ENCODE measurements around the gene NMNAT1.

The NMNAT1 gene
- total RNA-seq, result 3.1 to 5.2 (median 3.6) reads per million in 3 donors

DNA sequence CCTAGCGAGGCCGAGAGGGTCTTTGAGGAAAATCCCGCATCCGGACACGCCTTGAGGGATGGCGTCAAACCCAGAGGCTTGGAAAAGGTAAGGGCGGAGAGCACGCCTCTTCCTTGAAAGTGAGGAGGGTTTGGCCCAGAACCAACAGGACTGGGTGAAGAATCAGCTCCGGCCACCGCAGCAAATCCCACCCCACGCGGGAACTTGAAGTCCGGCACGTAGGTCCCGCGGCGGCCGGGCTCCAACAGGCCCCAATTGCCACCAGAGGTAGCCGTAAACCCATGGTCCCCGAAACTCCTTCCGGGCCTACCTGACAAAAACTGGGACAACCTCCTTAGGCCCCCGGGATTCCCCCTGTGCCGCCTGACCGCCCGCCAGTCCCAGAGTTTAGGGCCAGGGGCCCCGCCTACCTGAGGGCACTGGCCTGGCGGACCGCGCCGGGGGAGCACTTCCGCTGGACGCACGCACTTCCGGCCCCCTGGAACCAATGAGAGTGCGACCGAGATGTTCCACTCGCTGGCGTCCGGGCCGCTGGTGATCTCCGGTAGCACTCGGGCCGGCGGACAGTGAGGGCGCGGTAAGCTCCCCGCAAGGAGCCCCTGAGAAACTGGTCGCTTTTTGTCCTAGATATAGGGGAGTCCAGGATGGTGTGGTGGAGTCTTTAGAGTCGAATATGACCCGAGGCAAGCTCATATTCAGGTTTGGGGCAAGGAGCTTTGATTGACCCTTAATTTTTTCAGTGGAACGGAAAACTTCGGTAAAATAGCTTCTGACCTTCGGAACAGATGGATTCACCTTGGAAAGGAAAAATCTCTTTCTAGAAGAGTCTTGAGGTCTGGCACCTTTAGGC is at the start of gene NMNAT1, which contains the start of gene LZIC:
Gene NMNAT1, plus strand, starts transcription at position 537 of the 850 bp plus-strand sequence. CDS start 28,599 bp downstream, outside the sequence.
Gene LZIC, minus strand, starts transcription at position 453 of the 850 bp plus-strand sequence. CDS start 6,772 bp downstream, outside the sequence.
- peak; percentile 77 to 83 (median 79) for DNase-seq
- H3K4me3 ChIP-seq (ENCODE audit: insufficient read depth, low read depth, low read length, poor library complexity, severe bottlenecking), result peak within 1 kb of the TSS; percentile 77
- peak within 1 kb of the TSS; percentile 88 for H3K27ac ChIP-seq (ENCODE audit: insufficient read depth, low read length, poor library complexity, severe bottlenecking)
- H3K4me1 ChIP-seq (ENCODE audit: control insufficient read depth, insufficient read depth, low read length, poor library complexity, severe bottlenecking), result peaks cover 11% of the 10 kb centered on the region
- H3K27me3 ChIP-seq (replicated peaks; ENCODE audit: control insufficient read depth, insufficient read depth, low read length, poor library complexity, severe bottlenecking), result no peaks in the 10 kb centered on the region
- no peaks in the 10 kb centered on the region for H3K9me3 ChIP-seq (ENCODE audit: control insufficient read depth, low read length)
- no peaks in the 10 kb centered on the region for H3K36me3 ChIP-seq (ENCODE audit: control insufficient read depth, insufficient read depth, low read length)

DNA sequence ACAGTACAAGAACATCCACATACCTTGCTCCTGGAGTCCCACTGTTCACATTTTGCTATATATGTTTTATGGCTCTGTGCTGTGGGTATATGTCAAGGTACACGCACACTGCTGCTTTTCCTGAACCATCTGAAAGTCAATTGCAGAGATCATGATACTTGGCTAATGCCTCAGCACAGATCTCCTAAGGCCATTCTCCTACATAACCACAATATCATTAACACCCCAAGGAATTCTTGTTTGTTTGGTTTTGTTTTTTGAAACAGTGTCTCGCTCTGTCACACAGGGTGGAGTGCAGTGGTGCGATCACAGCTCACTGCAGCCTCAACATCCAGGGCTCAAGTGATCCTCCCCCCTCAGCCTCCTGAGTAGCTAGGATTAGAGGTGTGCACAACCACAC is 49.2 kb upstream of the NMNAT1 start:
- Histone ChIP-seq H3K4me3 (ENCODE audit: insufficient read depth, low read depth, low read length, poor library complexity, severe bottlenecking) (no peak overlapping the region), H3K36me3 (ENCODE audit: control insufficient read depth, insufficient read depth, low read length) (no peaks in the 10 kb centered on the region), H3K27me3 (replicated peaks; ENCODE audit: control insufficient read depth, insufficient read depth, low read length, poor library complexity, severe bottlenecking) (no peaks in the 10 kb centered on the region), H3K27ac (ENCODE audit: insufficient read depth, low read length, poor library complexity, severe bottlenecking) (no peak overlapping the region), H3K4me1 (ENCODE audit: control insufficient read depth, insufficient read depth, low read length, poor library complexity, severe bottlenecking) (no peaks in the 10 kb centered on the region), H3K9me3 (ENCODE audit: control insufficient read depth, low read length) (no peaks in the 10 kb centered on the region)
- DNase-seq, result no peak

DNA sequence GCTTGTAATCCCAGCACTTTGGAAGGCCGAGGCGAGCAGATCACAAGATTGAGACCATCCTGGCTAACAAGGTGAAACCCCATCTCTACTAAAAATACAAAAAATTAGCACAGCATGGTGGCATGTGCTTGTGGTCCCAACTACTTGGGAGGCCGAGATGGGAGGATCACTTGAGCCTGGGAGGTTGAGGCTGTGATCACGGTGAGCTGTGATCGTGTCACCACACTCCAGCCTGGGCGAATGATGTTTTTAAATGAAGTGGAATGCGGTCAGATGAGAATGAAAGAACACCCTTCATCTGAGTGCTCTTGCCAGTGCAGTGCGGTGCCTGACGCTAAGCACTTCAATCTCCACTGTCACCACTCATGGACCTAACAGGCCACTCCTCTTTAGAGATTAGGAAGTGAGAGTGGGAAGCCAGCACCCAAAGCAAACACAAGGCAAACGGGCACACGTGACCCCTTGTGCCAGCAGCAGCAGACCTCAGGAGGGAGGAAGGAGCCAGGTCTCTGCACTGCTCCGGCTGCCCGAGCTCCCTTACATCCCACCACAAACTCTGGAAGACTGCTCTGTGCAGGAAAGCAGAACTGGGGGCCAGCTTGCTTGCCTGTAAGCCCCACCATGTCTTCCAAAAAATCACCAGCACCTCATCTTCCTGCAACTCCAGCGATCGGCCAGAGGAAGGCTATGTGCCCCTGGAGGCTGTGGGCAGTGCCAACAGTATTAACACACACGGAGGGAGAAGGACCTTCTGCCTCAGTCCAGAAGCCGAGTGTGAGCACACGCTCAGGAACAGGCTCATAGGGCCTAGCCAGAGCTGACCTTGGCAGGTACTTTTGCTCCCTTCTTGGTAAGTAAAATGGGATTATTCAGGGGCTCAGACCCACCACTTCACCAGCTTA is 42.9 kb upstream of the NMNAT1 start:
- no peak for DNase-seq
- H3K27ac ChIP-seq (ENCODE audit: insufficient read depth, low read length, poor library complexity, severe bottlenecking), result no peak overlapping the region
- H3K4me3 ChIP-seq (ENCODE audit: insufficient read depth, low read depth, low read length, poor library complexity, severe bottlenecking), result no peak overlapping the region
- no peaks in the 10 kb centered on the region for H3K36me3 ChIP-seq (ENCODE audit: control insufficient read depth, insufficient read depth, low read length)
- no peaks in the 10 kb centered on the region for H3K9me3 ChIP-seq (ENCODE audit: control insufficient read depth, low read length)
- H3K4me1 ChIP-seq (ENCODE audit: control insufficient read depth, insufficient read depth, low read length, poor library complexity, severe bottlenecking), result no peaks in the 10 kb centered on the region
- H3K27me3 ChIP-seq (replicated peaks; ENCODE audit: control insufficient read depth, insufficient read depth, low read length, poor library complexity, severe bottlenecking), result no peaks in the 10 kb centered on the region

DNA sequence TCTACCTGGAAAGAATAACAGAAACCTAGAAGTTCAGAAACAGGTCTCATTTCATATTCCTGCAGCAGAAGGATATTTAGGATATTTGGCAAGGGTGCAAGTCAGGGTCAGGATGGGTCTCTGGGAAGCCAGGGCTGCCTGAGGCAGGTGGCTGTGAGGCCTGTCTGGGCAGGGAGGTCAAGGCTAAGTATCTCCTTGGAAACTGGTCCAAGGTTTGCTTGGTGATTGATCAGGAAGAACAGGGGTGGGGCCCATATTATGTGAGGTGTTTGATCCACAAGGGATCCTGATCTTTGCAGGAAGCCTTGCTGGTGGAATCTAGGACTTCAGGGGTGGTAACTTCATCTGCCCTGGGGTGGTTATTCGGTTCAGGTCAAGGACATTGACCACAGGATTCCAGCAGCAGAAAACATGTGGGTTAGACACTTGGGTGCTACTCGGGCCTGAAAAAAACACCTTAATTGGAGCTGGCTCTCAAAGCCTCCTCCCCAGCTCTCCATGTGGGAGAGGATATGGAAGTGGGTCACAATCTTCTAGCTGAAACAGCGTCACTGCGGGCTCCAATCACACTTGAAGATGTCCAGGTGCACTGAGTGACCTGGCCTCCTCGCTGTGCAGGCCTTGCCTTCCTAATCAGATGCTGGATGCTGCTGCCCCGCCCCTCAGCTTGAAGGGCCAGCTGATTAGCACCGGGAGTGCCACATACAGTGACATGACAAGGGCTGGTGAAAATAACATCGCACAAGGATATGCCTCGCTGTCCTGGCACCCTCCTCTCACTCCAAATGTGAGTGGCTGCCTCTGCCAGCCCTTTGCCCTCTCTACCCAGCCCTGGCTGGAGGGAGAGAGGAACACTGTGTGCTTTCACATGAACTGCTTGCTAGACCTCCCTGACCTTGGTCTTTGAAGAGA is 41.9 kb upstream of the NMNAT1 start:
- Histone ChIP-seq H3K4me3 (ENCODE audit: insufficient read depth, low read depth, low read length, poor library complexity, severe bottlenecking) (no peak overlapping the region), H3K27me3 (replicated peaks; ENCODE audit: control insufficient read depth, insufficient read depth, low read length, poor library complexity, severe bottlenecking) (no peaks in the 10 kb centered on the region), H3K9me3 (ENCODE audit: control insufficient read depth, low read length) (no peaks in the 10 kb centered on the region), H3K4me1 (ENCODE audit: control insufficient read depth, insufficient read depth, low read length, poor library complexity, severe bottlenecking) (no peaks in the 10 kb centered on the region), H3K36me3 (ENCODE audit: control insufficient read depth, insufficient read depth, low read length) (no peaks in the 10 kb centered on the region), H3K27ac (ENCODE audit: insufficient read depth, low read length, poor library complexity, severe bottlenecking) (no peak overlapping the region)
- no peak for DNase-seq

GRCh38 chr1:9902060-9902452 is 41.2 kb upstream of the NMNAT1 start:
- H3K4me1 ChIP-seq (ENCODE audit: control insufficient read depth, insufficient read depth, low read length, poor library complexity, severe bottlenecking), result no peaks in the 10 kb centered on the region
- no peak overlapping the region for H3K27ac ChIP-seq (ENCODE audit: insufficient read depth, low read length, poor library complexity, severe bottlenecking)
- no peaks in the 10 kb centered on the region for H3K27me3 ChIP-seq (replicated peaks; ENCODE audit: control insufficient read depth, insufficient read depth, low read length, poor library complexity, severe bottlenecking)
- no peaks in the 10 kb centered on the region for H3K9me3 ChIP-seq (ENCODE audit: control insufficient read depth, low read length)
- no peaks in the 10 kb centered on the region for H3K36me3 ChIP-seq (ENCODE audit: control insufficient read depth, insufficient read depth, low read length)
- no peak overlapping the region for H3K4me3 ChIP-seq (ENCODE audit: insufficient read depth, low read depth, low read length, poor library complexity, severe bottlenecking)
- DNase-seq, result no peak

DNA sequence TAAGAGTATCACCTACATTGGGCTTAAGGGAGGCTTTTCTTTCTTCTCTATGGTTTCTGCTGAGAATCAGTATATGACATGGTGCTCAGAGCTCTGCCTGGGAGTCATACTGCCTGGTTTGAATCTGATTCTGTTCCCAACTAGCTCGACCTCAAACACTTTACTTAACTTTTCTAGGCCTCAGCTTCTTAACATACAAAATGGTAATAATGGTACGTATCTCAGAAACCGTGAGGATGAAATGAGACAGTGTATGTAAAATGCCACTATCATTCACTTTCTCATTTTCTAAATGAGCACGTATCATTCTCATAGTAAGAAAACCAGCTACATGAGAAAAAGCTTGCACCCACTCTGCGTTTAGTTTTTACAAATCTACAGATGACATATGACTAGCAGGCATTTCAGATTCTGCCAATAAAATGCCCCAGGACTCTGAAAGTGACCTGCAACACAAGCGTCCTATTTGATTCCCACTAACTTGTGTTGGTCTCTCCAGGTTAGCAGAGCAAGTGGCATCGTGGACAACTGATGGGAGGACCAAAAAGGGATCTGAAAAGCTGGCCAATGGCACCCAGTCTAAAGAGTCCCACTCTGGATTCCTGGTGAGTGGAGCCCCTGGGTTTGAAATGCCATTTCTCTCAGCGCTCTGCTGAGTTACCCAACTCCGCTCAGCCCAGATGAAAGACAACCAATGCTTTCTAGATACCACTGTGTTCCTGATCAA is 39.3 kb upstream of the NMNAT1 start:
- Histone ChIP-seq H3K4me1 (ENCODE audit: control insufficient read depth, insufficient read depth, low read length, poor library complexity, severe bottlenecking) (peaks cover 4% of the 10 kb centered on the region), H3K9me3 (ENCODE audit: control insufficient read depth, low read length) (no peaks in the 10 kb centered on the region), H3K36me3 (ENCODE audit: control insufficient read depth, insufficient read depth, low read length) (no peaks in the 10 kb centered on the region), H3K27me3 (replicated peaks; ENCODE audit: control insufficient read depth, insufficient read depth, low read length, poor library complexity, severe bottlenecking) (no peaks in the 10 kb centered on the region), H3K27ac (ENCODE audit: insufficient read depth, low read length, poor library complexity, severe bottlenecking) (no peak overlapping the region), H3K4me3 (ENCODE audit: insufficient read depth, low read depth, low read length, poor library complexity, severe bottlenecking) (no peak overlapping the region)
- DNase-seq, result no peak

- no peak for DNase-seq
- Histone ChIP-seq H3K4me1 (ENCODE audit: control insufficient read depth, insufficient read depth, low read length, poor library complexity, severe bottlenecking) (peaks cover 10% of the 10 kb centered on the region), H3K27ac (ENCODE audit: insufficient read depth, low read length, poor library complexity, severe bottlenecking) (no peak overlapping the region), H3K4me3 (ENCODE audit: insufficient read depth, low read depth, low read length, poor library complexity, severe bottlenecking) (no peak overlapping the region), H3K27me3 (replicated peaks; ENCODE audit: control insufficient read depth, insufficient read depth, low read length, poor library complexity, severe bottlenecking) (no peaks in the 10 kb centered on the region), H3K36me3 (ENCODE audit: control insufficient read depth, insufficient read depth, low read length) (no peaks in the 10 kb centered on the region), H3K9me3 (ENCODE audit: control insufficient read depth, low read length) (no peaks in the 10 kb centered on the region)
These were observed 38.7 kb upstream of the NMNAT1 start for GRCh38 chr1:9904596-9904995.

- DNase-seq, result no peak
- H3K36me3 ChIP-seq (ENCODE audit: control insufficient read depth, insufficient read depth, low read length), result no peaks in the 10 kb centered on the region
- H3K9me3 ChIP-seq (ENCODE audit: control insufficient read depth, low read length), result no peaks in the 10 kb centered on the region
- H3K27ac ChIP-seq (ENCODE audit: insufficient read depth, low read length, poor library complexity, severe bottlenecking), result no peak overlapping the region
- no peak overlapping the region for H3K4me3 ChIP-seq (ENCODE audit: insufficient read depth, low read depth, low read length, poor library complexity, severe bottlenecking)
- H3K27me3 ChIP-seq (replicated peaks; ENCODE audit: control insufficient read depth, insufficient read depth, low read length, poor library complexity, severe bottlenecking), result no peaks in the 10 kb centered on the region
- H3K4me1 ChIP-seq (ENCODE audit: control insufficient read depth, insufficient read depth, low read length, poor library complexity, severe bottlenecking), result peaks cover 11% of the 10 kb centered on the region
These were observed 38.3 kb upstream of the NMNAT1 start for GRCh38 chr1:9905010-9905409.

DNA sequence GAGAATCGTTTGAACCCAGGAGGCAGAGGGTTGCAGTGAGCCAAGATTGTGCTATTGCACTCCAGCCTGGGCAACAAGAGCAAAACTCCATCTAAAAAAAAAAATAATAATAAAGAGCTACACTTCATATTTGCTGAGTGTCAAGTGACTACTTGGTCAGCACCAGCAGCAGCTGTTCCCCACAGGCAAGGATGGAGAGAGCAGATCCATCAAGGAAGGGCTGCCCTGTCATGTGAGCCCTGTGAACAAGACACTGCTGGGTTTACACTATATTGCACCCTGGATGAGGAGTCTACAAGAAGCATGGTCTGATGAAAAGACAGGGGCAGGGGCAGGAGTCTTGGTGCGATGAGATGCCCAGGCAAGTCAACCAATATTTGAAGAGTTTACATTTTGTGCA is 36.8 kb upstream of the NMNAT1 start:
- no peak overlapping the region for H3K4me3 ChIP-seq (ENCODE audit: insufficient read depth, low read depth, low read length, poor library complexity, severe bottlenecking)
- H3K36me3 ChIP-seq (ENCODE audit: control insufficient read depth, insufficient read depth, low read length), result no peaks in the 10 kb centered on the region
- no peaks in the 10 kb centered on the region for H3K27me3 ChIP-seq (replicated peaks; ENCODE audit: control insufficient read depth, insufficient read depth, low read length, poor library complexity, severe bottlenecking)
- DNase-seq, result no peak
- peaks cover 11% of the 10 kb centered on the region for H3K4me1 ChIP-seq (ENCODE audit: control insufficient read depth, insufficient read depth, low read length, poor library complexity, severe bottlenecking)
- H3K27ac ChIP-seq (ENCODE audit: insufficient read depth, low read length, poor library complexity, severe bottlenecking), result no peak overlapping the region
- H3K9me3 ChIP-seq (ENCODE audit: control insufficient read depth, low read length), result no peaks in the 10 kb centered on the region

Measured in effector memory CD4-positive, alpha-beta T cell (primary cell).